GM18526 (cell line): ENCODE results near the gene CD160.

Experiments
- POLR2A ChIP-seq: IDR thresholded peaks from 3 replicates; pipeline ENCODE4 v1.6.1; 2011; ENCODE audit not compliant: insufficient read length; ENCODE audit errors: extremely low read depth

CD160 gene

DNA sequence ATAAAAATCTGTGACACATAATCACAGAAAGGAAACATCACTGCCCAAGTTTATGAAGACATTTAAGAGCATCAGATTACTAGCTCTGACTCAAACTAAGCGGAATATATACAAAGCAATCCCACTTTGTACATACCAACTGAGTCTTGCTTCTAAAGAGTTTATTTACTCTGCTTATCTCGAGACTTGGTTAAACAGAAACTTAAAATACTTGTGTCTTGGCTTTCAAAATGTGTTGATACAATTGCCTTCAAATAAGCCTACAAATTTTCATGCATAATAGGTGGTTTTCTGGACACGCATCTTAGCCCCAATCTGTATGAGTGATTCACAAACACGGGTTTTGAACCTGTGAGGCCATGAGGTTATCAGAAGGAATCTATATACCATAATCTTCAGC, 21.0 kb downstream of the CD160 start:
- no peak for TF ChIP-seq POLR2A

DNA sequence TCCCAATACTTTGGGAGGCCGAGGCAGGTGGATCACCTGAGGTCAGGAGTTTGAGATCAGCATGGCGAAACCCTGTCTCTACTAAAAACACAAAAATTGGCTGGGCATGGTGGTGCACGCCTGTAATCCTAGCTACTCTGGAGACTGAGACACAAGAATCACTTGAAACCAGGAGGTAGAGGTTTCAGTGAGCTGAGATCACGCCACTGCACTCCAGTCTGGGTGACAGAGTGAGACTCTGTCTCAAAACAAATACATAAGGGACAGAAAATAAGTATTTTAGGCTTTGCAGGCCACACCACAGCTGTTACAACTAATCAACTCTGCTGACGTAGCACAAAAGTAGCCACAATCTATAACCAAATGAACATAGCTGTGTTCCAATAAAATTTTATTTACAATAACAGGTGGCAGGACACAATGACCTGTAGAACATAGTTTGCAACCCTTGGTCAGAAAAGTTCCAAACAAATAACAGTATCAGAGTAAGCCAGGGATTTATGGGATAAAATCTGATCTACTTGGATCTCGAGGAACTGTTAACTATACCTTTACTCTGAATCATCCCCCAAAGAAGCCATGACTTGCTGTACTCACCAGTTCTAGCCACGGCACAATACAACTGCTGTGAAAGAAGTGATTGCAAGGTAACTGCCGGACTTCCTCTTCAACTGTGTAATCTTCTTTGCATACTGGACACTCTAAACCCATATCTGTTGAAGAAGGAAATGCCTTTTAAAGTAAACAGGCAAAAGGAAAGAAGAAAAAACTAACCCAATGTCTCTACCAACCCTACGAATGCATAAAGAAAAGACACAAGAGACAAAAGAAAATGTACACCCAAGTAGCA, 28.3 kb downstream of the CD160 start:
- TF ChIP-seq POLR2A: no peak

DNA sequence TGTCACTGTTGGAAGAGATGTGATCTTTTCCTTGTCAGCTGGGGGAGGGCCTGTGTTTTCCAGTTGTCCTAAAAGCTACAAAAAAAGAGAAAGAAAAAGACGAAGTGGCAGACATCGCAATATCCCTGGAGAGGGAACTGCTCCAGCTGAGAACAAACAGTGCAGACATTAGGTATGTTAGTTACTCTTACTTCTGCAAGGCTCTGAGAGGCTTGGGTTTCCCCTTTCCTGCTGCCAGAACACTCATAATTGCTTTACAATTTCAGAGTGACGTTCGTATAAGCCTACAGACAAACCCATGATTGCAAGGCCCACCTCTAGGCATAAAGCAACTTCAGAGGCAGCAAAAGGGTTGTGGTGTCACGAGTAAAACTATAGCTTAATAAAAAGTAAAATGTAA, 31.1 kb downstream of the CD160 start:
- TF ChIP-seq POLR2A: no peak

DNA sequence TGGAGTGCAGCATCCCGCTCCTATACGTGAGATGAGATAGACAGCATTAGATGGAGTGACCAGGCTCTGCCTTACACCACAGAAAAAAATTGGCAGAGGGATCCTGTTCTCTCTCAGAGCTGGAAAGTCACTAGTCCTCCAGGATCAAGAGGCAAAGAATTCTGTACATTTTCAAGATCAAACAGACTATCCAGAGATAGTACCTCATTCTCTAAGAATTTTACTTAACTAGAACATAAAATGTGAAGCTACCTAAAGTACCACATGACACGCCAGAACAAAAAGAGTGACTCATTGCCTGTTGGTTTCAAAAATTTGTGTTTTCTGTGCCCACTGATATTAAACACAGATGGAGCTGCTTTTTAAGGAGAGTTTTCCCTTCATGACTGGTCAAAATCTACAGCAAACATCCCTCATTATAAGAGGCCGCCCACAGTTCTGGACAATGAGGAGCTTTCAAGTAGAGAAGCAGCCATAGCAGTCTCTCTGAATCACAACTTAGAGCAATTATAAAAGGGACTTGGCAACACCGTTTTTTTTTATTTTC, 32.3 kb downstream of the CD160 start:
- no peak for TF ChIP-seq POLR2A

DNA sequence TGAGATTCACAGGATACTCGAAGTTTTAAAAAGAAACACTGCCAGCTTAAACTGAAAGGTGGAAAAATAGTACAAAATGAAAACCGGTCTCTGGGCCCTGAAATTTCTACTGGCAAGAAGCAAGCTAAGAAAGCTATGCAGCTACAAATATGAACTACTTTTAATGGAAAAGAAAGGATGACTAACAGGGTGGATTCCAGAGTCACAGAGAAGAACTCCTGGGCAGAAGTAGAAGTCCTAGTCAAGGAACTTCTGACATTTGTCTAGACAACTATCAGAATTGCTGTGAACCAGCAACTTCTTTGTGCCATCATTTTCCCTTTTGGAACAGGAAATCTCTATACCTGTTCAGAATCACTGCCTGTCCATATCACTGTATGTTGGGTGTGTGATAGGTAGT, 38.1 kb downstream of the CD160 start:
- TF ChIP-seq POLR2A: no peak

DNA sequence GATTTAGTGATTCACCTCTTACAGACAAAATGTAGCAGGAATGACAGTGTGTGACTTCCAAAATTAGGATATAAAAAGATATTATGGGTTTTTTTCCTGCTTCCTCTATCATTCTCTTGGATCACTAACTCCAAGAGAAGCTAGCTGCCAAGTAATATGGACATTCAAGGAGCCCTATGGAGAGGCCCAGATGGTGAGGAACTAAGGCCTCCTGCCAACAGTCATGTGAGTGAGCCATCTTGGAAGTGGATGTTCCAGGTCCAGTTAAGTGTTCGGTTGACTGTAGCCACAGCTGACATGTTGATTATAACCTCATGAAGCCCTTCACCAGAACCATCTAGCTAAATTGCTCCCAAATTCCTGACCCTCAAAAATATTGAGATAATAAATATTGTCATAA, 38.8 kb downstream of the CD160 start:
- no peak for TF ChIP-seq POLR2A

DNA sequence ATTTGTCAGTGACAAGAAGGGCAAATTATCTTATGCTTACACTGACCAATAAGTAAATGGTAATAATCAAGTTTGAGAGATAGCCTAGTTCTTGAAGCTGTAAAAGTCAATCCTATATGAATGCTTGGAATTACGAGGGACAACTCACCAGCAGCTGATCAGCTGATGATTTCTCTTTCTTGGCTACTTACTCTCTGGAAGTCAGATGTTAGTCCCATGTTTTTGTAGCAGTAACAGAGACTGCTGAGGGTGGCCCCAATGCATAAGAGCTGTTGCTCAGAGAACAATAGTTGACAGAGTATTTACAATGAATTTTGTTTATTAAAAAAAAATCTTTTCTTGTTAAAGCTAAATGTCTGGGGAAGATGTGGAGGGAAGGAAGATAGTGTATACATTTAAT, 39.3 kb downstream of the CD160 start:
- TF ChIP-seq POLR2A: no peak

DNA sequence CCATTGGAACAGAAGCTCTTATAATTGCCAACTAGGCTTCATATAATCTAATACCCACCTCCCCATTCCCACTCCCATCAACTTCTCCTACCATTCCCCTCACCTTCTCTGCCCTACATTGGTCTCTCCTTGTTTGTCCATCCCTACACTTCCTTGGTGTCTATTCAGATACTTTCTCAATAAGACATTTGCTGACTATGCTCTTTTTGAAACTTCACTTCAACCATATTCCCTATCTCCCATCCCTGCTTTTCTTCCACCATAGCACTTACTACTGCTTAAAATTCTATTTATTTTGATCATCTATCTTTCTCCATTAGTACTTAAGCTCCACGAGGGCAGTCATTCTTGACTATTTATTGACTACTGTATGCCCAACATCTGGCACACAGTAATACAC, 40.4 kb downstream of the CD160 start:
- no peak for TF ChIP-seq POLR2A

DNA sequence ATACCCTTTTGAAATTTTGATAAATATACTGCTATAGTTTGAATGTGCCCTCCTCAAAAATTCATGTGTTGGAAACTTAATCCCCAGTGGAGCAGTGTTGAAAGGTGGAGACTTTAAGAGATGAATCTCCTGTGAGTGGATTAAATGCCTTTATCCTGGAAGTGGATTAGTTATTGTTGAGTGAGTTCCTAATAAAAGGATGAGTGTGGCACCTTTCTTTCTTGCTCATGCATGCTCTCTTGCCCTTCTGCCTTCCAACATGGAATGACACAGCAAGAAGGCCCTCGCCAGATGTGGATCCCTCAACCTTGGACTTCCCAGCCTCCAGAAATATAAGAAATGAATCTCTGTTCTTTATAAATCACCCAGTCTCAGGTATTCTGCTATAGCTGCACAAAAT, 51.8 kb downstream of the CD160 start:
- no peak for TF ChIP-seq POLR2A

DNA sequence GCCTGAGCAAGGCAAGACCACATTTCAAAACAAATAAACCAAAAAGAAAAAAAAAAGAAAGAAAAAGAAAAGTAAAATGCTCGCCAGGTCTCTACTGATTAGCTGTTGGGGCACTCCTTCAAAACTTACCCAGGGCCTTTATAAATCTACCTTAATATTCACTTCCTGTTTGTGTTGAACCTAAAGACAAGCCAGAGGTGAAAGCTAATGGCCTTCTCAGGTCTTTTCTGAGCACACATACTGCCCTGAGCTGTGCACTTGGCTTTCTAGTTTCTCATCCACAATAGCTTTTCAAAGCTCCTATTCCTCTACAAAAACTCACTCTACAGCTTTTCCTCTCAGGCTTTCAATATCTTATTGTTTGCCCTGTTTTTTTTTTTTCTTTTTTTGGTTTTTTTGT, 54.1 kb downstream of the CD160 start:
- no peak for TF ChIP-seq POLR2A

DNA sequence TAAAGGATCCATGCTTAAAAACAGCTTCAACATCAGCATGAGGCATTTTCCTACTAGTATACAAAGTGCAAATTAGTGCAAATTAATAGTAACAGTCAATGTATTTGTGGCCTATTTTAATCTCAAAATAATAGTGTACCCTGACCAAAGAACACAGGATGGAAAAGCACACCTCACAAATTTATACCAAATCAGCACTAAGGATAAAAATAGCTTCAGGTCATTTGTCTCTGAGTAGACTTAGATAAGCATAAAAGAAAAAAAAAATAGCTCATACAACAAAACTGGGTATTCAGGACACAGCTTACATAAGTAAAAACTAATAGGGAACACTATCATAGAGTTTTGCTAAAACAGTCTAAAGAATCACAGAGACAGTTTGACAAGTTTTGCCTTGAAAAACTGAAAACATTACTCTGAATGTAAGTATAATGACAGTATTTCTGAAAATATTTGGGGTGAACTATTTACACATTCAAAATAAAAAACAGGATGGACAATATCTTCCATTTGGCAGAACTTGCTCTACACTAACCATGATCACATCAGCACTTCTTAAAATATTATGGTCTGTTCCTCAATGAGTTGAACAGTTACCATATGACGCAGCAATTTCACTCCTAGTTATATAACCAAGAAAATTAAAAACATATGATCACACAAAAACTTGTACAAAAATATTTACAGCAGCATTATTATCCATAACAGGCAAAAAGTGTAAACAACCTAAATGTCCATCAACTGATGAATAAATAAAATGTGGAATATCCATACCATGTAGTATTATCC, 58.3 kb downstream of the CD160 start:
- no peak for TF ChIP-seq POLR2A

DNA sequence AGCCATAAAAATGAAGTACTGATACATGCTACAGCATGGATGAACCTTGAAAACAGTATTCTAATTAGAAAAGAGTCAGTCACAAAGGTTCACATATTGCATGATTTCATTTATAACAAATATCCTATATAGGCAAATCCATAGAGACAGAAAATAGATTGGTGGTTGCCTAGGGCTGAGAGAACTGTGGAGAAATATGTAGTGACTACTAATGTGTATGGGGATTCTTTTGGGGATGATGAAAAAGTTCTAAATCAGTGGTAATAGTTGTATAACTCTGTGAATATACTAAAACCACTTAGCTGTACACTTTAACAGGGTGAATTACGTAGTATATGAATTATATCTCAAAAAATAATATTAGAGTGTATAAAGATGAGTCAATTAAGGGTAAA, 58.8 kb downstream of the CD160 start:
- TF ChIP-seq POLR2A: no peak

DNA sequence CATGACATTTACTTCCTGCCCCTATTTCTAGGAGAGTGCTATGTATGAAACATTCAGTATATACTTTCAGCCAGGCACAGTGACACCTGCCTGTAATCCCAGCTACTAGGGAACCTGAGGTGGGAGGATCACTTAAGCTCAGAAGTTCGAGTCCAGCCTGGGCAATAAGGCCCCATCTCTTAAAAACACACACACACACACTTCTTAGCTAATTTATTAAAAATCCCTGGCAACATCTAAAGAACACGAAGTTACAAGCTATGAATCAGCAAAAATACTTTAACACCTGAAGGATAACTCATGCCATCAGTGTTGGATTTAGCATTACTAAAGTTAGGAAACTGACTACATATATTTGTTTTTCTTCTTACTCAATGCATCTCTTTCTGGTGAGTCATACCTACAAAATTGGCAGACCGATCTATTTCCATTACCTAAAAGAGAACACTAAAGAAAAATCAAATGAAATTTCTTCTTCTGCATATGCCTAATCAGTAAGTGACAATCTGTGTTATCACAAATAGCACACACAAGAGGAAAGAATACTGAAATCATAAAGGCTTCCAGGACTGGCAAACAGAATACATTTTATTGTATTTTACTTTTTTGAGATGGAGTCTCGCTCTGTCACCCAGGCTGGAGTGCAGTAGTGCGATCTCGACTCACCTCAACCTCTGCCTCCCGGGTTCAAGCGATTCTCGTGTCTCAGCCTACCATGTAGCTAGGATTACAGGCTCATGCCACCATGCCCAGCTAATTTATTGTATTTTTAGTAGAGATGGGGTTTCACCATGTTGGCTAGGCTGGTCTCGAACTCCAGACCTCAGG, 63.2 kb downstream of the CD160 start:
- TF ChIP-seq POLR2A: no peak

DNA sequence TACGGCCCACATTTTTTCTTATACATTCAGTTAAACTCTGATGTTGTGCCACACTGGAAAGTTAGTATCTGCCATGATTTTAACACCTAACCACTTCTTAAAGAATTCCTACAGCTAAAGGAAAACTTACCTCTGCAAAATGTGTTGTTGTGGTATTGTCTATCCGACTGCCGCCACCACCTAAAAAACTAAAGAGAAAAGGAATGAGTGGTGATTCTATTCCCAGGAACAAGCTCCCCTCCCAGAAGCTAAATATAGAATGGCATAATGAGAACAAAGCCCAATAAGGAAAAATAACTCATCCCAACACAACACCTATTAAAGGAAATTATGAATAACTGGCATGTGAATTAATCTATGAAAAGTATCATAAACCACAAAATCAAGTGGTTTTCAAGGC, 65.1 kb downstream of the CD160 start:
- no peak for TF ChIP-seq POLR2A

DNA sequence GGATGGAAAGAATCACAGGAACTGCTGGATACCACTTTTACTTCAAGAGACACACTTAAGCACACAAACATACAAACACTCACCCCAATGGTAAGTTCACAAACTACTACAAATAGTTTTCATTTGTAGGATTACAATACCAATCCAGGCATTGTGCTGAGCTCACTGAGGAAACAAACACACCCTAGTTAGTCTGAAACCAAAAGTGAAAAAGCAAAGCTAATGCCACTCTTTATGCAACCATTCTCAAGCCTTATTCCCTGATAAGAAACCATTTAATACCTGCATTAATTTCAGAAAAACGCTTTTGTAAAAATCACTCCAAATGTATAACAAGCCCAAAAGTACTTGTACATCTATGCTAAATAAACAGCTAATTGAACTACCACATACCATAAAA, 66.2 kb downstream of the CD160 start:
- TF ChIP-seq POLR2A: no peak

DNA sequence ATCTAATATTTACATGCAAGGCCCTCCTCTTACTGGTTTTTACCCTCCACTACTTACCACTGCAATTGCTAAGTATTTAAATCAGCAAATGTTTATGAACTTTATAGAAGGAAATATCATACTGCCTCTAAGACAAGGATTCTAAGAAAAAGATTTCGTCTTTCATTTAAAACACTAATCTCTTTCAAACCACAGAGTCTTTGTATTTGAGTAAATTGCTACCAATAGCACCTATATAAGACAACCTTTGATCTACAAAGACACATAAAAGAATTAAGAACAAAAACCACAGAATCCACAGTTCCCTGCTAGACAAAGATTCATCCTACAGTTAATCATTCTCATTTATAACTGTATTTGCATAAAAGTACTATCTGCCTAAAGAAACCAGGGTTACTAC, 67.0 kb downstream of the CD160 start:
- no peak for TF ChIP-seq POLR2A

DNA sequence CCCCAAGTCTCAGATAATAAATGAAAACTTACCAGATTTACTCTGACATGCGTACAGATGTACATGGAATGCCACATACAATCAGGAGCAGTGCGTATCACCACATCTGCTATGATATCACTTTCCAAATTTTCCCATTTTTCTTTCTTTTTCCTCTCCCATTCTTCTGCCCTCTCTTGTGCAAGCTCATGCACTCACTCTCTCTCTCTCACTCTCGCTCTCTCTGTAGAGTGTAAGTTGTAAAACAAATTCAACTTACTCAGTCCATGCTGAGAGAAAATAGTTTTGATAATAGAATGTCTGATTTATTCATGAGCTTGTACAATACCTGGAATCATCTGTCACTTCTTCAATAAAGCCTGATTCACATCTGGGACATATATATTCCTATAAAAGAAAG, 69.3 kb downstream of the CD160 start:
- no peak for TF ChIP-seq POLR2A
